HG03139 (cell line): ENCODE results near the gene PRXL2B.

ENCODE experiments used
- ATAC-seq: cut with Tn5 transposase; IDR thresholded peaks from one replicate; pipeline ENCODE4 v1.9.1; 2021; ENCODE audit not compliant: unreplicated experiment

The PRXL2B gene

DNA sequence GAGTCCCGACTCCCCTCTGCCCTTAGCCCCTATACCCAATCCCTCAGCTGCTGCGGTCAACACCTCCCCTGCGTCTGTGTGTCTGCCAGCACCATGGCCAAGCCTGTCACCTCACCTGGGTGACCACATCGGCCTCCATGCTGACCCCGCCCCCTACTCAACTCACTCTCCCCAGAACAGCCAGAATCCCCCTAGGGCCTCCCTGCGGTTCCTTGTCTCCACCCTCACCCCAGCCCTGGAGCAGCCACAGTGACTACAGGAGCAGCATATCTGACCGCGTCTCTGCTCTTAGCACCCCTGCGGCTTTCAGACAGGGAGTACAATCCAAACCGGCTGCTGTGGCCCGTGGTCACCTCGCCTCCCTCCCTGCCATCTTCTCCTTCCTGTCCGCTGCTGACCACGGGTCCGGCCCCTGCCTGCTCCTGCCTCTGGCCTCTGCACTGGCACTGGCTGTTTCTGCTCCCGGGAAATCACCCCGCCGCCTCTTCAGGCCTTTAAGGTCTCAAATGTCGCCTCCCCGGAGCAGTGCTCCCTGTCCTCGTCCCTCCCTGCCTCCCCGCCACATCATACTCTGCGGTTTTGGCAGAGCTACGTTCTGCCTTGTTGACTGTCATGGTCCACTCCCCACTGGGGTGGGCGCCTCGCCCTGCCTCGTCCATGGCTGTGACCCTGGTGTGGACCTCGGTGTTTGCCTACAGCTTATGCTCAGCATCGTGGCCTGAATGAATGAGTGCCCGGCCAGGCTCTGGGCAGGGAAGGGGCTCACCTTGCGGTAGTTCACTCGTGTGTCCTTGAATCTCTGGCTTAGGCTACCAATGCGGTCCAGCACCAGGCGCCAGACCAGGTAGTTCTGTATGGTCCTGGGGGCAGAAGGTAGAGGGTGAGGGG lies 11.1 kb downstream of the PRXL2B start:
- no peak for ATAC-seq

DNA sequence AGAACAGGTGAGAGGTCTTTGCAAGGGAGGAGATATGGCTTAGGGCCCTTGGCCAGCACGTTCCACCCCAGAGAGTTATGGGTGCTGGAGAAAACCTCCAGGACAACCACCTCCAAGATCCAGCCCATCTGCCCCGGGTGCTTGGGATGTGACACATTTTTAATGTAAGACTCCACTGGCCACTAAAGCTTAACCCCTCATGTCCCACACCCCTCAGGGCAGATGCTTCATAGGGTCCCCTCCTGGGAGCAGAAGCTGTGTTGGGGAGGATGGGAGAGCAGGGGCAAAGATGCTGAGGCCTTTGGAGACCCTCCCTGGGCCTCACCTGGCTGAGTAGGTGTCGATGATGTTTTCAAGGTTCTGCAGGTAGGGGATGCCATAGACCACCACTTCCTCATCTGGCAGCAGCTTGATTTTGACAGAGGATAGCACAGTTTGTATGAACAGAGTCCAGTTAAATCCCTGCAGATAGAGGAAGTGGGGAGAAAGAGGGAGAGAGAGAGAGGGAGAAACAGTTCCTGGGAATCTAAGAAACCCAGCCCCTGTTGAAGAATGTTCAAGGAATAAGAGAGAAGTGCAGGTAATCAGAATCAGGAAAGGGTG lies 11.9 kb downstream of the PRXL2B start:
- ATAC-seq: no peak

DNA sequence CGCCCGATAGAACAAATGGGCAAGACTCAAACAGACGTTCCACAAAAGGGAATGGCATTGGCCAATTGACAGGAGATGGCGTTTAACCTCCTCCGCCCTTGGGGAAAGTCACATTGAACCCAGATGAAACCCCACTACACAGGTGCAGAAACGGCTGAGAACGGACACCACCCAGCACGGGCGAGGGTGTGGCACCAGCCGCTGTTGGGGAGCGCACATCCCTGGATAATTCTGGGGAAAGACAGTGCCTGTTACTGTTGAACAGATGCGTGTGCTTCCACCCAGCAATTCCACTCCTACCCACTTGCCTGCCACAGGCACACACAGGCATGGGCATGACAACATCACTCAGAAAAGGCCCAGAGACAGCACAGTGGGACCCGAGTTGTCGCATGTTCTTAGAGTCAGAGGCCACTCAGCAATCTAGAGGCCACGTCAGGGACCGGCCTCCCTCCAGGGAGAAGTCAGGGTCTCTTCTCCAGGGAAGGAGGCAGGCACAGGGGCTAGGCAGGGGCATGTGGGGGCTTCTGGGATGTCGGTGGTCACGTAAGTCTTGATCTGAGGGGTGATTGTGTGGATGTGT lies 15.2 kb downstream of the PRXL2B start:
- ATAC-seq: no peak

DNA sequence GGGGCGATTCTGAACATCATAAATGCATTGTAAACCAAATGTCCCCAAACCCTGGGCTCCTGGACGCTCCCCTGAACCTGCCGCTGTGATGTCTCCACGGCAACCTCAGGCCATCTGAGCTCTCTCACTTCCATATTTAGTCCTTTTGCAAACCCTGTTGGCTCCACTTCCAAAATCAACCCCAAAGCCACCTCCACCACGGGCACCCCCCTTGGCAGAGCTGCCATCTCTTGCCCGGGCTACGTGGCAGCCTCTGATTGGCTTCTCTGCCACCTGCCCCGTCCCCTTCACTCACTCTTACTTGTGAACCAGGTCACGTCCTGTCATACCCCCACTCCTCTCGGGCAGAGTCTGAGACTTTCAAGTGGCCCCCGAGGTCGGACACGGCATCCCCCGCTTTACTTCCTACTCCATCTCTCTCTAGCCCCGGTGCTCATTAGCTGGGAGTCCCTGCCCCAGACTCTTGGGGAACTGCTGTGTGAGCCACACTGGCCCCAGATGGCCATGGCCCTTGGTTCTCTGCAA lies 15.8 kb downstream of the PRXL2B start:
- ATAC-seq: no peak

DNA sequence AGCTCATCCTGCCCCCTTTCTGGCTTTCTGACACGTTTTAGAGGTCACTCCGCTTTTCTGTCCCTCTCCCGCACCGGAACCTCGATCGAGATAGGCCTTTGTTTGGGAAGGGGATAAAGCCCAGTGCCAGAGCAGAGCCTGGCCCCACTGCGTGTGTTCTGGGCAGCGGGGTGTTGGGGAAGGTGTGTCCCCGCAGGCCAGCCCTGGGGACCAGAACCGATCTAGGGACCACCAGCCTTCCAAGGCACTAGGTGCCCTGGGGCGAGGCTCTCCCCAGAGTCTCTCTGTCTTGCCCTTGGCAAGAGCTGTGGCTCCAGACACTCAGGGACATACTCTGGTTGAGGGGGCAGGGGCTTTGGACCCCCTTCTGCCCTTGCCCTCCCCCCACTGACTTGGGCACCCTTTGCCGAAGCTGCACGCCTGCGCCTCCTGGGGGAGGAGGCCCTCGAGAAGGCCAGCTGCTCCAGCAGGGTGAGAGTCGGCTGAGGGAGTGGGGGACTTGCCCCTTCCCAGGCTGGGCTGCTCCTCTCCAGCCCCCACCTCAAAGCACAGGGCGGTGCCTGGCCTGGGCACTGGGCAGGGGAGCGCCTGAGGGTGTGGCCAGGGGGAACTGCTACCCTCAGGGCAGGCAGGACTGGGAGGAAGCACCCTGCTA lies 16.4 kb downstream of the PRXL2B start:
- no peak for ATAC-seq

DNA sequence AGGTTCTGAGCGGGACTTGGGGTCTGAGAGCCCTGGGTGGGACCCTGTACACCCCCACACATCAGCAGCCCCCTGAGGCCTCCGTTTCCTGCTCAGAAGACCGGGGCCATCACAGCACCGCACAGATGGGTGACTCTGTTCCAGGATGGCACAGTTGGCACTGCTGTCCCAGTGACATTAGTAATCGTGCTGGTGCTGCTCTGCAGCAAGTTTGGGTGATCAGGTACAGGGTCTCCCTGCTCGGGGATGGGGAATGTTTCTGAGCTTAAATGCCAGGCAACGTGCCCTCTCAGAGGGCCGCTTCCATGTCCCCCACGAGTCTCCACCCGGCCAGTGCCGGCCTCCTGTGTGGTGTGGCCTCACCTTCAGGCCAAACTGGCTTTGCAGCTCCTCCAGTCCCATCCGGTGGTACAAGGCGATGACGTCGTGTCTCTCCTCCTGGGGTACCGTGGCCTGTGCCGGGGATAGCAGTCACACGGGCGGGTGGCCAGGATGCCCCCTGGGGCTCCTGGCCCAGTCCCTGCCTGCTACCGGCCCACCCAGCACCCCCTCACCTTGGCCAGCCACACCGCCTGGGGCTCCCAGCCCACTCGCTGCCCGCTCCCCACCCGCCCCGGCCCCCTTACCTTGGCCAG lies 17.1 kb downstream of the PRXL2B start:
- ATAC-seq: no peak

DNA sequence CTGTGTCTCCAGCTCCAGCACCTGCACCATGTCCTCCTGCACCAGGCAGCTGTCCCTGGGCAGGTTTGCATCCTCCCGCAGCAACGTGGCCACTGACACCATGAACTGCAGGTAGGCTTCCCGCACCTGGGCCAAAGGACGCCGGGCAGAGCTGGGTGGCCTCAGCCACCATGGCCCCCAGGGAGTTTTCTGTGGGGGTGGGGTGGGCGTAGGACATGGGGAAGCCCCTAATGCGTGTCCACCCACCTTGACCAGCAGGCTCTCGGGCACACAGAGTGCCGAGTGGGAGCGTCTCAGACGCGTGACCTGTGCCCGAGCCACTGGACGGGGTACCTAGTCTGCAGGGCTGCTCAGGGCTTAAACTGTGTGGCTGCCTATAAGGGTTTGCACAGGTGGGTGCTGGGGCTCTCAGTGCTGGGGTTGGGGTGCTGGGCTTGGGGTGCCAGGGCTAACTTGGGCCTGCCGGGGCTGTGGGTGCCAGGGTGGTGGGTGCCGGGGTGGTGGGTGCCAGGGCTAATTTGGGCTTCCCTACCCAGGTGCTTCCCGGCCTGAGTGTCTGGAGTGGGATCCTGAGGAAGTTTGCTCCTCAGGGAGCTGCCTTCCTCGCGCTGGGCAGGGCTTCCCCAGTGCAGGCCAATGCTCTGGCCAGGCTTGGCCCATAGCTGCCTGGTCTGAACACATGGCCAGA lies 17.7 kb downstream of the PRXL2B start:
- no peak for ATAC-seq

DNA sequence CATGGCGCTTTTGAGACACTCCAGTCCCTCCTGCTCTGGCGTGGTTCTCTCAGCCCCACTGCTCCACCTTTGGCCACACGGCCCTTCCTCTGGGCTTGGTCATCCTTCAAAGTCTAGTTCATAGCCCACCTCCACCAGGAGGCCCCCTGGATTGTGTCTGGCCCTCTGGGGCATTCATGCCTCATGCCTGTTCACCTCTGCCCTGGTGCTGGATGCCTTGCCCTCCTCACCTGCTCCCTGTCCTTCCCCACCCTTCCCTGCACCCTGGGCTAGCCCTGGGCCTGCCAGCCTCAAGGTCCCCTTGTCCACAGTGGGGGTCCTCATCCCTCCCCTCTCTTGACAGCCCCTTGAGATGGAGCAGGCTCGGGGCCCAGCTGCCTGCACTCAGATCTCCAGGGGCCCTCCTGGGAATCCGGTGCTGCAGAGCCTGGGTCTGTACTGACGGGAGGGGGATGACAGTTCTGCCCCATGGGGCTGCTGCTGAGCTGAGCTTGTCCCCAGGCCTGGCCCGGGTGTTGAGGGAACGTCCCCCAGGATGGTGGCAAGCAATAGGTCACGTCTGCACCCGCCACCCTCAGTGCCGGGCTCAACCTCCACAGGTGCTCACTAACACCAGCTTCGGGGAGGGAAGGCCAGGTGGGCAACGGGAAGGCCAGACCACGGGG lies 18.4 kb downstream of the PRXL2B start:
- no peak for ATAC-seq

DNA sequence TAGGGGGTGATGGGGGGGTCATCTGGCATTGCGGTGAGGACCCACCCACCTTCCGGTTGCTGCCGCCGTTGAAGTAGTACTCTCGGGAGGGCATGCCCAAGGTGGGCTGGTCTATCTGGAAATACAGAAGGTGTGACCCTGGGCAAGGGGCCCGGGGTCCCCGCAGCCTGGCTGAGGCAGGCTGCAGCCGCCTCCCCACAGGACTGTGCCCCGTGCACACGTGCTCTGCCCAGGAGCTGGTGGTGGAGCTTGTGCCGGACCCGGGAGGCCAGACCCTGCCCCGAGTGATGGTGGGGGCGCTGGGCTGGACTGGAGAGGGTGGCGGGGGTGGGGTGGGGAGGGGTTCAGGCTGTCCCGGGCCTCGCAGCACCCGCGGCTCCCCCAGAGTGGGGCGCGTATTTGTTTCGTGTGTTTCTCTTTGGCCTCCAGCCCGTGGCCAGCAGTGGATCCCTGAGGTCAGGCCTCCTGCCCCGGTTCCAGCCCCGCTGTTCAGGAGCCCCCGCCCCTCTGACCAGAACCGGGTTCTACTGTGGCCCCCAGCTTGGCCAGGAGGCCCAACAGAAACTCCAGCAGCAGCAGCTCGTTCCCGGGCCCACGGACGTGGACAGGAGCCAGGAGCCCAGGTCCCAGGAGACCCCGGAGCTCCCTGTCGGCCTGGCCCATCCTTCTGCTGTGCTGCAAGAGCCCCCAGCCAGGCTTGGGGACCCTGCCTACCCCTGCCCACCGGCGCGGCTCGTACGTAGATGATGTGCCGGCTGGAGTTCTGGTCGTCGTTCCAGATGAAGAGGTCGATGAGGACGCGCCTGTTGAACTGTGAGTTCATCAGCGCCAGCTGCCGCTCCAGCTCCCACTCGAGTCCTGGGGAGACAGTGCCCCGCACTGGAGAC lies 19.2 kb downstream of the PRXL2B start:
- no peak for ATAC-seq

DNA sequence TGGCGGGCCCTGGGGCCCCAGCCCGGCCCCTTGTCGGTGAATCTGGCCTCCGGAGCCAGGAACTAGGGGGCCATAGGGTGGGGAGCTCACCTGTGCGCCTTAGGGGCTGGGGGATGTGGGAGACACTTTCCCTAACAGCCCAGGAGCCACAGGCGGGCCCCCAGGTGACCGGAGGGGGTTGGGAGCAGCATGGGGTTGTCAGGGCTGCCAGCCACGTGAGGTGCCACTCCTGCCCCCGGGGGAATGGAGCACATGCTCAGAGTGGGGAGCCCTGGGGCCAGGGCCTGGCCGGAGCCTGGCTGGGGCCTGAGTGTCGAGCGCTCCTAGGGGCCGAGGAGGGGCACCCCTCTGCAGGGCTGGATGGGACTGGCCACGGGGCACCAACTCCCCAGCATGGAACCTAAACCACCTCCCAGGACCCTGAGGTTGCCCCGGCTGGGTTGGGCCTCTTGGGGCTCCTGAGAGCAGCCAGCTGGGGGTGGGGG lies 19.9 kb downstream of the PRXL2B start:
- ATAC-seq: no peak

DNA sequence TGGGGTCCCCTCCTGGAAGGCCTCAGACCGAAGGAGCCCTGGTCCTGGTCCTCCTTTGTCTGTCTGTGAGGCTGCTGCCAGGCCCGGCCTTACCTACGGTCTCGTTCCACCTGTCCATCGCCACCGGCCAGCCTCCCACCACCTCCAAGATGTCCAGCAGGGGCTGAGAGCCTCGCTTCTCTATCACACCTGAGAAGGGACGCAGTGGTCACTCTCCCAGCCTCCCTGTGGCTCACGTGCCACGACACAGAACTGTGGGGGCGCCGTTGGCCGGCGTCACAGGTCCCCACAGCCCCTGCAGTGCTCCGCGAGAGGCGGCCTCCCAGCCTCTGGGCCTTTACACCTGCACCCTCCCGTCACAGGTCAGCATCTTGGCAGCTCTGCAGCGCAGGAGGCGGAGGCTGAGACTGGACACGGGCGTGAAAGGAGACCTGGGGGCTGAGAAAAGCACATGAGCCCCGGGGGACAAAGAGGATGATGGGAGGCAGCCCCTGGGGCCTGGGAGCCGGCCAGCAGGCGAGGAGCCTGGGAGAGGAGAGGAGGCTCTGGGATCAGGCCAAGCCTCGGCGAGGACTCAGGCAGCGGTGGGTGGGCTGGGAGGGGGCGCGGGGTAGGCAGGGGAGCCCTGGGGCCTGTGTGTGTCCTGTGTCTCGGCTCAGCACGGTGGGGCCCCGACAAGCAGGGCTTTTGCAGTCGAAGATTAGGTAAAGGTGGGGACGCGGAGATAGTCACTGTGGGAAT lies 20.5 kb downstream of the PRXL2B start:
- ATAC-seq: no peak

DNA sequence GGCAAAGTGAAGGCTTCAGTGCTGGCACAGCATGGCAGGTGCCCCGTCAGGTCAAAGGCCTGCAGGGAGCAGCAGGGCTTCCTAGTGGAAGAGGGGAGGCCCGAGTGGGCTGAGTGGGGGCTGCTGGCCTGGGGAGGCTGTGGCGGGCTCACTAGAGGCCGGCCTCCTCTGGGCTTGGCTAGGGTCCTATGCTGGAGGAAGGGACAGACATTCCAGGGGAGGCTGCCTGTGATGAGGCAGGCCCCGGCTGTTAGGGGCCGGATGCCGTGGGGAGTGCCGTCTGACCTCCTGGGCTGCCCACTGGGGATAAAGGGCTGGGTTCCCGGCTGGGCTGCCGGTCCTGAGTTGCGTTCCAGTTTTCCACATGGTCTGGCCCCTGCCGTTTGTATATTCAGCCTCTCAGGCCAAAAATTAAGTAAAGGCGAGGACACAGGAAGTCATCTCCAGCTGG lies 21.1 kb downstream of the PRXL2B start:
- no peak for ATAC-seq

DNA sequence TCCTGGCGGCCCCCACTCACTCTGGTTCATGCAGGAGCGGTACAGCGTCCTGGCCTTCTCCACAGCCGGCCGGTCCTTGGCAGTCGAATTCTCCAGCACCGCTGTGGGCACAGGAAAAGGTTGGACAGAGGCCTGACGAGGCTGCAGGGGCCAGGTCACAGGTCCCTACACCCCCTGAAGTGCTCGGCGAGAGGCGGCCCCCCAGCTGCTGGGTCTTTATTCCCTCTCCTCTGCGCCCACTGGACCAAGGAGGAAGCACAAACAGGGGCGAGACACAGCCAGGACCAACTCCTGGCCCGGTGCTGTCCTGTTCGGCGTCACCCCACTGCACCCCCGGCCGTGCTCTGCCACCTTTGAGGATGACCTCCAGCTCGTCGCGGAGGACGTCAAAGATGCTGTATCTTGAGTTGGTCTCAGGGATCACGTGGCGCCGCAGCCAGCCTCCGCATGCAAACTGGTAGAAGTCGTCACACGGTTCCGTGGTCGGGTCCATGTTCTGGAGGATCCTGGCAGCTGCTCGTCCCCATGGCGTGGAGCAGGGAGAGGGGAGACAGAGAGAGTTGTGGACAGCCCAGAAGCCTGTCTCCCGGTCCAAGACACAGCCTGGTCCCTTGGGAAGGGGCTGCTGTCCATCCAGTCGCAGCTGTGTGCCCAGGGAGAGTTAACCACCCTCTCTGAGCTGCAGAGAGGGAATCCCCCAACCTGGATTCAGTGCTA lies 22.9 kb downstream of the PRXL2B start:
- ATAC-seq: no peak

DNA sequence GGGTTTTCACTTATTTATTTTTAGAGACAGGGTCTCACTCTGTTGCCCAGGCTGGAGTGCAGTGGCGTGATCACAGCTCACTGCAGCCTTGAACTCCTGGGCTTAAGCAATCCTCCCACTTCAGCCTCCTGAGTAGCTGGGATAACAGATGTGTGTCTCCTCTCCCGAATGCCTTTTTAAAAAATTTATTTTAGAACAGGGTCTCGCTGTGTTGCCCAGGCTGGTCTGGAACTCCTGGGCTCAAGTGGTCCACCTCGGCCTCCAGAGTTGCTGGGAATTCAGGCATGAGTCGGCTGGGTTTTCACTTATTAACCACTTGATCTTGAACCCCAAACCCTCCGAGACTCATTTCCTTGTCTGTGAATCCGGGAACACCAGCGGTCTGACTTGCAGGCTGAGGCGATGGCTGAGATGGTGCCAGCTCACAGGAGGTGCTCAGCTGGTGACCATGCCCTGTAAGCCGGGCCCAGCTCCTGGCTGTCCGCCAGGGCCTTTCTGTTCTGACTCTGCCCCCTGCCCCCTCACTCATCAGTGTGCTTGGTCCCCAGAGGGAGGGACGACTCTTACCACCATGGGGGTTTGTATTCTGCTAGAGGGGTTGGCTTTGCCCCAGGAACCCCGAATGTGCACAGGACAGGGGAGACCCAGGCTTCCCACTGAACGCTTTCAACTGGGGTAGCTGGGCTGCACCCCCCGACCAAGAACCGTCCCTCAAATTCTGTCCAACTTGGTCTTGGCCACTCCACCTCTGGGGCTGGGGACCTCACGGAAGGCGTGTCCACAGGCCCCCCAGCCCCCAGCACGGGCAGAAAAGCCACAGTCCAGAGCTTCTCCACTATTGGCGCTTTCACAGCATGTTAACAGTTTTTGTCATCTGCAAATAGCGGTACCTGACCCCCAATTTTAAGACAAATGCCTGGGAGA lies 23.7 kb downstream of the PRXL2B start:
- ATAC-seq: no peak

DNA sequence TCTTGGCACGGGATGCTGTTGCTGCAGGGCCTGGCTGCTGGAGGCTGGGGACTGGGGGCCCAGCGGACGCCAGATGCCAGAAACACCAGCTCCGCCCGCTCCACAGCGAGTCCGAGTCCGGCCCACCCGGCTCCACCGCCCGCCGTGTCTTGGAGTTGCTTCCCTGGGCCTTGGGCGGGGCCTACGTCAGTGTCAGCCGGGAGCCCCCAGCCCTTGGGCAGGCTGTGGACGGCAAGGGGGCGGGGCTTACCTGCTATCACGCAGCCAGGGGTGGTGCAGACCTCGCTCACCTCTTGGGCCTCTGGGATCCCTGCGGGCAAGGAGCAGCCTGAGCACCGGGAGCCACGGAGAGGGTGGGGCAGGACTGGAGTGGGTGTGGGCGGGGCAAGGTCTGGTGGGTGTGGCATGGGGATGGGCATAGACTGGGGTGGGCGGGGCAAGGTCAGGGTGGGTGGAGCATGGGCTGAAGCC lies 24.5 kb downstream of the PRXL2B start:
- ATAC-seq: no peak
